ENCODE results near the gene GRHL3. TPM values are rescaled to one million over a fixed set of nuclear protein-coding genes. Genes with fewer than 3 reads are reported as not detected.

Gene GRHL3
- total RNA-seq, 1 experiment from 2014 or later, result 2.5 TPM

- H3K27me3 Mint-ChIP-seq (ENCODE audit: low read depth), result no peaks in the 10 kb centered on the region
- no peak overlapping the region for H3K27ac Mint-ChIP-seq
- ChIA-PET POLR2A (no interaction called here), CTCF (interaction anchor here (0.6 to 2.5 kb wide), 3 partner anchors 29 to 1685 kb away, joined by 3 to 6 read pairs (median 4); no protein-coding TSS in a partner anchor)
- ATAC-seq (no peak), DNase-seq (ENCODE audit: low spot score) (no peak)
- H3K36me3 Mint-ChIP-seq, result 0 out of 2 replicates have a peak, but pooled peaks cover 4% of the 10 kb centered on the region
- no peaks in the 10 kb centered on the region for H3K9me3 Mint-ChIP-seq
- no peak overlapping the region for H3K4me3 Mint-ChIP-seq
- peaks cover 3% of the 10 kb centered on the region; the same call in 1 of the 2 replicates for H3K4me1 Mint-ChIP-seq
- TF ChIP-seq RELA (CRISPR knock-in tag; IDR thresholded peaks at IDR 0.05; ENCODE audit: borderline replicate concordance) (no peak), TEAD4 (CRISPR knock-in tag; IDR thresholded peaks at IDR 0.05) (no peak), TEAD1 (CRISPR knock-in tag; IDR thresholded peaks at IDR 0.05) (no peak), CDX4 (CRISPR knock-in tag; IDR thresholded peaks at IDR 0.05; ENCODE audit: borderline replicate concordance) (no peak), IRF2 (CRISPR knock-in tag; IDR thresholded peaks at IDR 0.05; ENCODE audit: borderline replicate concordance, low read depth) (no peak), ELF4 (CRISPR knock-in tag; IDR thresholded peaks at IDR 0.05; ENCODE audit: low read depth) (no peak), RORB (CRISPR knock-in tag; IDR thresholded peaks at IDR 0.05) (no peak), NR3C1 (CRISPR knock-in tag; conservative IDR thresholded peaks at IDR 0.05; ENCODE audit: low read depth) (no peak), GTF2I (CRISPR knock-in tag; conservative IDR thresholded peaks at IDR 0.05) (no peak), ESRRA (CRISPR knock-in tag; IDR thresholded peaks at IDR 0.05; ENCODE audit: borderline replicate concordance) (no peak)
- TF ChIP-seq, protein P1, sequence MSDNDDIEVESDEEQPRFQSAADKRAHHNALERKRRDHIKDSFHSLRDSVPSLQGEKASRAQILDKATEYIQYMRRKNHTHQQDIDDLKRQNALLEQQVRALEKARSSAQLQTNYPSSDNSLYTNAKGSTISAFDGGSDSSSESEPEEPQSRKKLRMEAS (CRISPR knock-in tag; IDR thresholded peaks at IDR 0.05), result no peak
- TF ChIP-seq, protein P2, sequence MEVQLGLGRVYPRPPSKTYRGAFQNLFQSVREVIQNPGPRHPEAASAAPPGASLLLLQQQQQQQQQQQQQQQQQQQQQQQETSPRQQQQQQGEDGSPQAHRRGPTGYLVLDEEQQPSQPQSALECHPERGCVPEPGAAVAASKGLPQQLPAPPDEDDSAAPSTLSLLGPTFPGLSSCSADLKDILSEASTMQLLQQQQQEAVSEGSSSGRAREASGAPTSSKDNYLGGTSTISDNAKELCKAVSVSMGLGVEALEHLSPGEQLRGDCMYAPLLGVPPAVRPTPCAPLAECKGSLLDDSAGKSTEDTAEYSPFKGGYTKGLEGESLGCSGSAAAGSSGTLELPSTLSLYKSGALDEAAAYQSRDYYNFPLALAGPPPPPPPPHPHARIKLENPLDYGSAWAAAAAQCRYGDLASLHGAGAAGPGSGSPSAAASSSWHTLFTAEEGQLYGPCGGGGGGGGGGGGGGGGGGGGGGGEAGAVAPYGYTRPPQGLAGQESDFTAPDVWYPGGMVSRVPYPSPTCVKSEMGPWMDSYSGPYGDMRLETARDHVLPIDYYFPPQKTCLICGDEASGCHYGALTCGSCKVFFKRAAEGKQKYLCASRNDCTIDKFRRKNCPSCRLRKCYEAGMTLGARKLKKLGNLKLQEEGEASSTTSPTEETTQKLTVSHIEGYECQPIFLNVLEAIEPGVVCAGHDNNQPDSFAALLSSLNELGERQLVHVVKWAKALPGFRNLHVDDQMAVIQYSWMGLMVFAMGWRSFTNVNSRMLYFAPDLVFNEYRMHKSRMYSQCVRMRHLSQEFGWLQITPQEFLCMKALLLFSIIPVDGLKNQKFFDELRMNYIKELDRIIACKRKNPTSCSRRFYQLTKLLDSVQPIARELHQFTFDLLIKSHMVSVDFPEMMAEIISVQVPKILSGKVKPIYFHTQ (CRISPR knock-in tag; IDR thresholded peaks at IDR 0.05), result no peak
- TF ChIP-seq, protein P3, sequence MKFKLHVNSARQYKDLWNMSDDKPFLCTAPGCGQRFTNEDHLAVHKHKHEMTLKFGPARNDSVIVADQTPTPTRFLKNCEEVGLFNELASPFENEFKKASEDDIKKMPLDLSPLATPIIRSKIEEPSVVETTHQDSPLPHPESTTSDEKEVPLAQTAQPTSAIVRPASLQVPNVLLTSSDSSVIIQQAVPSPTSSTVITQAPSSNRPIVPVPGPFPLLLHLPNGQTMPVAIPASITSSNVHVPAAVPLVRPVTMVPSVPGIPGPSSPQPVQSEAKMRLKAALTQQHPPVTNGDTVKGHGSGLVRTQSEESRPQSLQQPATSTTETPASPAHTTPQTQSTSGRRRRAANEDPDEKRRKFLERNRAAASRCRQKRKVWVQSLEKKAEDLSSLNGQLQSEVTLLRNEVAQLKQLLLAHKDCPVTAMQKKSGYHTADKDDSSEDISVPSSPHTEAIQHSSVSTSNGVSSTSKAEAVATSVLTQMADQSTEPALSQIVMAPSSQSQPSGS (CRISPR knock-in tag; IDR thresholded peaks at IDR 0.05; ENCODE audit: borderline replicate concordance, low read depth), result no peak
- TF ChIP-seq, protein P4, sequence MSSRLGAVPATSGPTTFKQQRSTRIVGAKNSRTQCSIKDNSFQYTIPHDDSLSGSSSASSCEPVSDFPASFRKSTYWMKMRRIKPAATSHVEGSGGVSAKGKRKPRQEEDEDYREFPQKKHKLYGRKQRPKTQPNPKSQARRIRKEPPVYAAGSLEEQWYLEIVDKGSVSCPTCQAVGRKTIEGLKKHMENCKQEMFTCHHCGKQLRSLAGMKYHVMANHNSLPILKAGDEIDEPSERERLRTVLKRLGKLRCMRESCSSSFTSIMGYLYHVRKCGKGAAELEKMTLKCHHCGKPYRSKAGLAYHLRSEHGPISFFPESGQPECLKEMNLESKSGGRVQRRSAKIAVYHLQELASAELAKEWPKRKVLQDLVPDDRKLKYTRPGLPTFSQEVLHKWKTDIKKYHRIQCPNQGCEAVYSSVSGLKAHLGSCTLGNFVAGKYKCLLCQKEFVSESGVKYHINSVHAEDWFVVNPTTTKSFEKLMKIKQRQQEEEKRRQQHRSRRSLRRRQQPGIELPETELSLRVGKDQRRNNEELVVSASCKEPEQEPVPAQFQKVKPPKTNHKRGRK (CRISPR knock-in tag; IDR thresholded peaks at IDR 0.05; ENCODE audit: borderline replicate concordance), result no peak
Observed at GRCh38 chr1:24362982-24363614, 43.9 kb downstream of the GRHL3 start.

DNA sequence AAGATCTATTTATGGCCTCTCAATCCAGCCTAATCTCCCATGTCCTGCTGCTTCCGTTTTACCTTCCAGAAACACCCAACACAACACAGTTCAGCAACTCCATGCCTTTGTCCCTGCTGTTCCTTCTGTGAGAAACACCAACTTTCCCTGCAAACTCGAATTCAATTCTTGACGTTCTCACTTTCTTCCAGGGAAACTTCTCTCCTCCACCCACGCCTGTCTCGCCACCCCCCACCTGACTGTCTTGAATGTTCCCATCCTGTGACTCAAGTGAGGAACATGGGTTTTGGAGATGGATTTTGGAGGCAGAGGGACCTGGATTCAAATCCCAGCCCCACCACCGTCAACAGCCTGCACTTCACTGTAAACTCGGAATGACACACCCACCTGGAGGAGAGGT, 44.8 kb downstream of the GRHL3 start:
- Mint-ChIP-seq H3K27ac (no peak overlapping the region), H3K4me3 (no peak overlapping the region)
- no peak for ATAC-seq

More for the DNA sequence above, 44.8 kb downstream of the GRHL3 start:
- no peaks in the 10 kb centered on the region for H3K27me3 Mint-ChIP-seq (ENCODE audit: low read depth)
- H3K36me3 Mint-ChIP-seq, result 0 out of 2 replicates have a peak, but pooled peaks cover 4% of the 10 kb centered on the region
- H3K9me3 Mint-ChIP-seq, result no peaks in the 10 kb centered on the region
- TF ChIP-seq OVOL2 (CRISPR knock-in tag; IDR thresholded peaks at IDR 0.05; ENCODE audit: borderline replicate concordance) (no peak), NR2C2 (CRISPR knock-in tag; IDR thresholded peaks at IDR 0.05) (no peak), TEAD1 (CRISPR knock-in tag; IDR thresholded peaks at IDR 0.05) (no peak), HMGA2 (CRISPR knock-in tag; IDR thresholded peaks at IDR 0.05) (no peak), FOXJ3 (CRISPR knock-in tag; IDR thresholded peaks at IDR 0.05; ENCODE audit: borderline replicate concordance) (no peak), CREB1 (CRISPR knock-in tag; IDR thresholded peaks at IDR 0.05) (no peak), ETV6 (CRISPR knock-in tag; IDR thresholded peaks at IDR 0.05) (no peak), ERG (CRISPR knock-in tag; IDR thresholded peaks at IDR 0.05) (no peak), SP1 (CRISPR knock-in tag; conservative IDR thresholded peaks at IDR 0.05) (no peak)
- DNase-seq (ENCODE audit: low spot score), result no peak
- H3K4me1 Mint-ChIP-seq, result peaks cover 3% of the 10 kb centered on the region; the same call in 1 of the 2 replicates
- ChIA-PET POLR2A (no interaction called here), CTCF (interaction anchor here (1.0 to 2.5 kb wide), 3 partner anchors 27 to 165 kb away, joined by 3 to 6 read pairs (median 4); no protein-coding TSS in a partner anchor)
